ENCODE data around the gene TRIM38.
"Not testable (repeated sequence)": the region's sequence is repeated elsewhere in the genome, so short reads cannot be mapped to it uniquely, and the experiment has no call there.

Gene TRIM38

DNA sequence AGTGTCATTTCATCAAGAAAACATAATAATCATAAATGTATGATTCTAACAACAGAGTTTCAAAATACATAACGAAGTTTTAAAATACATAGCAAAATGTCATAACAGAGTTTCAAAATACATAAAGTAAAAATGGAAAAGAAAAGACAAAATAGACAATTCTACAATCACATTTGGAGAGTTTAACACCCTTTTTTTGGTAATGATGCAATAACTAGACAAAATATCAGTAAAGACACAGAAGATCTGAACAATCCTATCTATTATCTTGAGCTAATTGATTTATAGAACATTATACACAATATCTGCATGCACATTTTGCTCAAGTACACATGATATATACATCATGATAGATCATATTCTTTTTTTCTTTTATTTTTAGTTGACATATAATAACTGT, 18.7 kb upstream of the TRIM38 start:
- no peak for DNase-seq

DNA sequence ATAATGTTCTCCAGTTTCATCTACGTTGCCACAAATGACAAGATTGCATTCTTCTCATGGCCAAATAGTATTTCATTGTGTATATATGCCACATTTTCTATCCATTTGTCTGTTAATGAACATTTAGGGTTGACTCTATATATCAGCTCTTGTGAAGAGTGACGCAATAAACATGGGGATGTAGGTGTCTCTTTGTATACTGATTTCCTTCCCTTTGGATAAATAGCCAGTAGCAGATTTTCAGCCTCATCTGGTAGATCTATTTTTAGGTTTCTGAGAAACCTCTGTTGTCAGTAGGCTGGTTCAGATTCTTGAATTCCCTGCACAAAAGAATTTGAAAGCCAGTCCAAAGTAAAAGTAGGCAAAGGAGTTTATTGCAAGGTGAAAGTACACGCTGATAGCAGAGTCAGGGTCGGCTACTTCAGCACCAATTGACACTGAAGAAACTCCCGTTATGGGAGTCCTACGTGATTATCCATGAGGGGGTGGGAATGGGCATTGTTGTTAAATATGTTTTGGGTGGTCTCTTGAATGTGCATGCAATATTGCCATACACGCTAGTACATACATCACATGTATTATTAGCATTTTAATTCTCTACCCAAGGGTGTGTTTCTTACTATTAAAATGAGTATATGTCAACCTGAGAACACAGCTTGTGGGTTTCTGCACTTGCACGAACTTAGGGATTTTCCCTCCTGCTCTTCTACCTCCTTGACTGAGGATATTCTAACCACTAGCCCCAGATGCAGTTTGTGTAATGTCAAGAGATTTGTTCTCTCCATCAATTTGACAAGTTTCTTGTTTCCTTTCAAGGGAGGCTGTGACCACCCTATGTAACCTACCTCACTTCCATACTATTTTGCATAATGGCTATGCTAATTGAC, 17.7 kb upstream of the TRIM38 start:
- no peak for DNase-seq

DNA sequence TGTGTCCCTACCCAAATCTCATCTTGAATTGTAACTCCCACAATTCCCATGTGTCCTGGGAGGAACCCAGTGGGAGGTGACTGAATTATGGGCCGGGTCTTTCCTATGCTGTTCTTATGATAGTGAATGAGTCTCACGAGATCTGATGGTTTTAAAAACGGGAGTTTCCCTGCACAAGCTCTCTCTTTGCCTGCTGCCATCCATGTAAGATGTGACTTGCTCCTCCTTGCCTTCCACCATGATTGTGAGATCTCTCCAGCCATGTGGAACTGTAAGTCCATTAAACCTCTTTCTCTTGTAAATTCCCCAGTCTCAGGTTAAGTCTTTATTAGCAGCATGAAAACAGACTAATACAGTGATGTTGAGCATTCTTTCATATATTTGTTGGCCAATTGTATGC, 16.9 kb upstream of the TRIM38 start:
- not testable (repeated sequence) for DNase-seq

DNA sequence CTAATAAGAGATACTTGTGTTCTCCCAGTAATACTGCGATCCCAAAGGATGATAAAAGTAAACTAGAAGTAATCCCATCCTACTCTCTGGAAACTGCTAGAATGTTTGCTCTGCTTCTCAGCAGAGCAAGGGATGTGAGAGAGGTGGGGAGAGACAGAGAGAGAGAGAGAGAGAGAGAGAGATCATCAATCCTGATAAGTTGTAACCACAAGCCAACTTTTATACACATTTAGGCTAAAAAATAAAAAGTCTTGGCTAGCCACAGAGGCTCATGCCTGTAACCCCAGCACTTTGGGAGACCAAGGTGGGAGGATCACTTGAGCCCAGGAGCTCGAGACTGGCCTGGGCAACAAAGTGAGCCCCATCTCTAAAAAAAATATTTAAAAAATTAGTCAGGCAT, 16.0 kb upstream of the TRIM38 start:
- DNase-seq = no peak

DNA sequence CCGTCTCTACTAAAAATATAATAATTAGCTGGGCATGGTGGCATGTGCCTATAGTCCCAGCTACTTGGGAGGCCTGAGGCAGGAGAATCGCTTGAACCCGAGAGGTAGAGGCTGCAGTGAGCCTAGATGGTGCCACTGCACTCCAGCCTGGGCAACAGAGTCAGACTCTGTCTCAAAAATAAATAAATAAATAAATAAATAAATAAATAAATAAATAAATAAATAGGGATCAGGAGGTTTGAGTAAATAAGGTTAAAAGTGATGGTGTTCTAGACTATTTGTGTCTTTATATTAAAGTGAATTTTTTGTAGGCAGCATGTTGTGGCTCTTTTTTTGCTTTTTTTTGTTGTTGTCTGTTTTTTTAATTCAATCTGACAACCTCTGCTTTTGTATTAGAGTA, 15.1 kb upstream of the TRIM38 start:
- DNase-seq = not testable (repeated sequence)

DNA sequence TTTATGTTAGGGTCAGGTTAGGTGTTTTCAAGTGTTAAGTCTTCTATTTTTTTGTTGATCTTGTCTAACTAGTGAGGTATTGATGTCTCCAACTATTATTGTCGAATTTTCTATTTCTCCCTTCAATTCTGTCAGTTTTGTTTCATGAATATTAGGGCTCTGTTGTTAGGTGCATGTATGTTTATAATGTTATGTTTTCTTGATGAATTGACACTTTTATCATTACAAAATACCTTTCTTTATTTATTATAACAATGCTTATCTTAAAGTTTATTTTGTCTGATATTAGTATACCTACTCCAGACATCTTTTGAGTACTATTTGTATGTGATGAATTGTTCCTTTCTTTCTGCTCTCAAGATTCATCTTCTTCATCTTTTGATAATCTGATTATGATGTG, 12.9 kb upstream of the TRIM38 start:
- DNase-seq = no peak

DNA sequence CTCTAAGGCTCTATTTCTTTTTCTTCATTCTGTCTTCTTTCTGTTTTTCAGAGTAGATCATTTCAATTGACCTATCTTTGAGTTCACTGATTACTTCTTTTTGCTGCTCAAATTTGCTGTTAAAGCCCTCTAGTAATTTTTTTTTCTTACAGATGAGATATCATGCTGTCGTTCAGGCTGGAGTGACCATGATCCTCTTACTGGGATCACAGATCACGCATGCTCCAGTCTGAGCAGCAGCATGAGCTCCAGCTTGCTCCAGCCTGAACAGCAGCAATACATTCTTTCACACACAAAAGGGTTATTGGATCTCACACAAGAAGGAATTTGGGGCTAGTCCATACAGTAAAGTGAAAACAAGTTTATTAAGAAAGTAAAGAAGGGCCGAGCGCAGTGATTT, 12.3 kb upstream of the TRIM38 start:
- DNase-seq = no peak

DNA sequence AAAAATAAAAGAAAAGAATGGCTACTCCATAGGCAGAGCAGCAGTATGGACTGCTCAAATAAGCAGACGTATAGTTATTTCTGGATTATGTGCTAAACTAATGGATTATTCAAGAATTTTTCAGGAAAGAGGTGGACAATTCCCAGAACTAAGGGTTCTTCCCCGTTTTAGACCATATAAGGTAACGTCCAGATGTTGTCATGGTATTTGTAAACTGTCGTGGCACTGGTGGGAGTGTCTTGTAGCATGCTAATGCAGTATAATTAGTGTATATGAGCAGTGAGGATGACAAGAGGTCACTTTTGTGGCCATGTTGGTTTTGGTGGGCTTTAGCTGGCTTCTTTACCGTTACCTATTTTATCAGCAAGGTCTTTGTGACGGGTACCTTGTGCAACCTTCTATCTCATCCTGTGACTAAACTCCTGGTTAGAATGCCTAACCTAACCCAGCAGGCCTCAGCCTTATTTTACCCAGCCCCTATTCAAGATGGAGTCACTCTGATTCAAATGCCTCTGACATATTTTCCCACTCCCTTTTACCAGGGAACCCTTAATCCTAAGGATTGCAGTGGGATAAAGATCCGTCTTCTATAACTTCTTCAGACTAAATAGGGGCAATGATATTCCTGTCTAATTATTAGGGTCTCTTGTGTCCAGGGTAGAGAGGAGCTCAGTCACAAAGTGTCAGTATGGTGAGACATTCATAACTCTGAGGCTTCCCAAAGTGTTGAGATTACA, 11.1 kb upstream of the TRIM38 start:
- no peak for DNase-seq

DNA sequence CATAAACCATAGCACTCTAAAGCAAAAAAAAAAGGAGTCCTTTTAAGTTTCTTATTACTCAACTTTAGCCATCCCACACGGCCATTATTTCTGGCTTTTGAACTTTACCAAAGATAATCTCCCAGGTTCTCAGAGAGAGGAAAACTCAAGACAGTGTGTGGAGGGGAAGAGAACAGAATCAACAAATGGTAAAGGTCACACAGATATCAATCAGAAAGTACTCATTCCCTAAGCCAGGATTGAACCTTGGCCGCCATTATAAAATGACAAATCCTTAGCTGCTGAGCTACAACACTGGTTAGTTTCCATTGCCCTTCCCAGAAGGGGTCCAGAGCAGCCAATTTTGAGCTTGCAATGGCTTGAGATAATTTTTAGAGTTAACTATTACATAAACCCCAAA, 10.1 kb upstream of the TRIM38 start:
- no peak for DNase-seq

DNA sequence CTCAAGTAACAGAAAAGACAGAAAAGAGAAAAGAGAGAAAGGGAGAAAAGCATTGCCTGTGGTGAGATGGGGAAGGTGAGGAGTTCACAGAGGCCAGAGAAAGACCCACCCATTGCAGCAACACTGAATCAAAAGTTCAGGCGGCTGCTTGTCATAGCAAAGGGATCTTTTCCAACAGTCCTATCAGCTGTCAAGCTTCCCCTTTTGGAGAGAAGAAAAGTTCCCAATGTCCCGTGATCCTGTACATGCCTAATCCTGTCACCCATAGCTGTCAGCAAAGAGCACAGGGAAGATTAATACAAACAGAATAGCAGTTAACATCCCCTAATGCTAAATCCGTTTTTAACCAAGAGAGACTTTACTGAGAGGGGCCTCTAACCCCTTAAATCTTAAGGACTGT, 8.9 kb upstream of the TRIM38 start:
- DNase-seq = no peak

DNA sequence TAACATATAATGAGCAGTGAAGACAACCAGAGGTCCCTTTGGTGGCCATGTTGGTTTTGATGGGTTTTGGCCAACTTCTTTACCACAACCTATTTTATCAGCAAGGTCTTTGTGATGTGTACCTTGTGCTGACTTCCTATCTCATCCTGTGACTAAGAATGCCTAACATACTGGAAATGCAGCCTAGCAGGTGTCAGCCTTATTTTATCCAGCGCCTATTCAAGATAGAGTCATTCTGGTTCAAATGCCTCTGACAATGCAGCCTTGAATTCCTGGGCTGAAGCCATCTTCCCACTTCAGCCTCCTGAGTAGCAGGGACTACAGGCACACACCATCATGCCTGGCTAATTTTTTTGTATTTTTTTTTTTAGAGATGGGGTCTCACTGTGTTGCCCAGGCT, 7.8 kb upstream of the TRIM38 start:
- DNase-seq = no peak

DNA sequence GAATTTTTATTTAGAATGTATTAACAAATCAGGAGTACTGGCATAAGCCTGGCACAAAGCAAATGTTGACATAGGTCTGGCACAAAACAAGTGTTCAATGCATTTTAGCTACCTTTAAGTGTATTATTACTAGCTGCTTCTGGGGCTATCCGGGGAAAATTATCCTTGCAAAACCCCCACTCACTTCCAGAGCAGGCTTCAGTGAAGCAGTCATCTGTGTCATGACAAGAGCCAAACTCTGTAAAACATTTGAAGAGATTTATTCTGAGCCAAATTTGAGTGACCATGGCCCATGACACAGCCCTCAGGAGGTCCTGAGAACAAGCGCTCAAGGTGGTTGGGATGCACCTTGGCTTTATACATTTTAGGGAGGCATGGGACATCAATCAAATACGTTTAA, 6.4 kb upstream of the TRIM38 start:
- DNase-seq = no peak

DNA sequence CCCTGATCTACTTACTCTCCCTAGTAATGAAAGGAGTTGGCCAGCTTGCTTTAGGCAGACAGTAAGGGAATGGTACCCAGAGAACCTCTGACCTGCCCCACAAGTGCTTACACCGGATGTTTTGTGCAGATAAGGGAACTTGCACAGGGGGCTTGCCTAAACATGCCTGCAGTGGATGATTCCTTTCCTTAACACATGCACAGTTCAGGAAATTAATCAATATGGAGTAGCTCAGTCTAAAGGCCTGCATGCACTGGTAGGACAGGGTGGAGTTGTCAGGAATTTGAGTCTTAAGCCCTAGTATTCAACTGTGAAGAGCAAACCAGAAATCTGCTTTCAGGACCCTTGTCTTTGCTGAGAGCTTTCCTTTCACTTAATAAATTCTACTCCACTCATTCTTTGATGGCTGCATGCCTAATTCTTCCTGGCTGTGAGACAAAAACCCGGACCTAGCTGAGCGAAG, 3.9 kb upstream of the TRIM38 start:
- DNase-seq = peak; percentile 49

DNA sequence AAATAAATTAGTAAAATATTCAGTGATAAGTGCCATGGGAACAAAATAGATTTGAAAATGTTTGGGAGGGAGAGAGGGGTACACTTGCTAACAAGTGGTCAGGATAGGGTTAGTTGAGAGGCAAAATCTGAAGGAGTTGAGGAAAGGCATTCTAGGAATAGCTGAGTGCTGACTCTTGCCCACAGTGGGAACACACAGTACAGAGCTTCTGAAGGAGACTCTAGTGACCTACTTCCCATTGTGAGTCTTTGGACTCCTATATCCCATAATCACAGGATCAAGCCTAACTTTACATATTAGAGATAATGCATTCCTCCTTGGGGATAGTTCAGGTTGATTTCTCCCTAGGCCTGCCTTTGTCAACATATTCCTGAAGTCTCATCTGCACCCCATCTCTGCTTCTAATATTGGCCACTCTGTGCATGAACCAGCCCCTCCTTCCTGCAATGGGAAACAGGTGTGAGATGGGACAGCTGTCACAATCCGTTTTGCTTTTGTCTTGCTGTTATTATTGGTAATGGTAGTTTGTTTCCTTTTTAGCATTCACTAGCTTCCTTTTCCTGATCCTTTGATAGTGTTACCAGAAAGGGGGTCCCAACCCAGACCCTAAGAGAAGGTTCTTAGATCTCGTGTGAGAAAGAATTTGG, 2.6 kb upstream of the TRIM38 start:
- DNase-seq = no peak

DNA sequence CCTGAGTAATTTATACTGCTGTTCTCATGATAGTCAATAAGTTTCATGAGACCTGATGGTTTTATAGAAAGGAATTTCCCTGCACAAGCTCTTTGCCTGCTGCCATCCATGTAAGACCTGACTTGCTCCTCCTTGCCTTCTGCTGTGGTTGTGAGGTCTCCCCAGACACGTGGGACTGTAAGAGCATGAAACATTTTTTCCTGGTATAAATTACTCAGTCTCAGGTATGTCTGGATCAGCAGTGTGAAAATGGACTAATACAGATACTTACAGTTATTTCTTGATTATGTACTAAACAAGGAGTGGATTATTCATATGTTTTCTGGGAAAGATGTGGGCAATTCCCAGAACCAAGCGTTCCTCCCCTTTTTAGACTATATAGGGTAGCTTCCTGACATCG, 1.9 kb upstream of the TRIM38 start:
- no peak for DNase-seq

DNA sequence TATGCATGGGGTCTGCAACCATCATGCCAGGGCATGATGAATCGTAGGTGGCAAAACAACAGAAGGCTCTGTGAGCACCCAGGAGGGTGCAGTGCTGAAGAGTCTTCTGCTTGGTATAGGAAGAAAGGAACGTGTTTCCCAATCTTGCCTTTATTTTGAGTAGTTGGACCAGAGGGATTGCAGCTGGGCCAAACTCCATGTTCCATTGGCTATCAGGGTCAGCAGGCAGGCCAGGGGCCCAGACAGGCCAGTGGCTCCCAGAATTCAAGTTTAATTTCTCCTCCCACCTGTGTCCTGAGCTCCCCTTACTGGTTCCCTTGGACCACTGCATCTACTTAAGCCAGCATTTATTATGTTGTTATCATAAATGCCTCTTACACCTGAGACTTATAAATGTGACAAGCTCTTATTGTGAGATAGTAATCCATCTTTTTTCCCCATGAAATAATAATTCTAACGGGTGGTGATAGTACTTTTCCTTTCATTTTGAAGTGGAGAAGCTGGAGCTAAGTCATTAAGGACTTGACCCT, 918 bp upstream of the TRIM38 start:
- no peak for DNase-seq

DNA sequence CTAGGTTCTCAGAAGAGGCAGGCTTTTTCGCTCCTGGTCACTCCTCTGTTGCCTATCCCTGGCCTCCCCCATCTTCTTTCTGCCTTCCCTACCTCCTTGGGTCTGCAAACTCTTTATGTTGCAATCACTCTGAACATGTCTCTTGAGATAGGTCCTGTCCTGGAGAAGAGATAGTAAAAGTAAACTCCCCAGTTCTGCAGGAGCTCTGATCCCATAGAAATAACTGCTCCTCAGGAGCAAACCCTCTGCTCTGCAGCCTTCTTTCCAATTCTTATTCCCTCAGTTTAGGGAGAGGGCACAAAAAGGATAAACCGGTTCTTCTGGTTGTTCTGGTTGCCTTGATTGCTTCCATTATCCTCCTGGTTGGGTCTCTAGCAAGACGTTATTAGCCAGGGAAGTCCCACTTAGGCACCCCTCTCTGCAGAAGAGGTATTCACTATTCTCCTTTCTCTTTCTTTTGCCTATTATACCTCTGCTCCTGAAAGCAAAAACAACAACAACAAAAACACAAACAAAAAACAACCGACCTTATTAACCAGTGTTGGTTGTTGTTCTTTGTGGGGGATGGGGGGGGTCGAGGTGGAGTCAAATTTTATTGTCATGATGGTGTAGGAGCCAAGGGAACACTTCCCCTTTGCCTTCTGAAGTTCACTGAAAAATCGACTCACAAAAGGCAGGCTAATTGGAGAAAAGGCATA, 973 bp downstream of the TRIM38 start:
- DNase-seq = no peak

DNA sequence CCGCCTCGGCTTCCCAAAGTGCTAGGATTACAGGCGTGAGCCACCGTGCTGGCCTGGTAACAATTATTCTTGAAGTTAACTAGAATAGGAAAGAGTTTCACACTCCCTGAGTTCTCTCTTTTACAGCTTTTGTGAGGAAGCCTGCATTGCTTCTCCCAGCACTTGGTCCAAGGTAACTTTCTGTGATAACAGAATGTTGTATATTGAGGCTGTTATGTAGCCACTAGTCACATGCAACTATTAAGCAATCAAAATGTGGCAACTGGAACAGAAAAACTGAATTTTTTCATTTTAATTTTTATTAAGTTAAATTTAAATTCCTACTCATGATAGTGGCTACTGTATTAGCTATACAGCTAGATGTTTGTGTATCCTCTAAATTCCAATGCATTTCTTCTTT, 2.5 kb downstream of the TRIM38 start:
- DNase-seq = no peak

DNA sequence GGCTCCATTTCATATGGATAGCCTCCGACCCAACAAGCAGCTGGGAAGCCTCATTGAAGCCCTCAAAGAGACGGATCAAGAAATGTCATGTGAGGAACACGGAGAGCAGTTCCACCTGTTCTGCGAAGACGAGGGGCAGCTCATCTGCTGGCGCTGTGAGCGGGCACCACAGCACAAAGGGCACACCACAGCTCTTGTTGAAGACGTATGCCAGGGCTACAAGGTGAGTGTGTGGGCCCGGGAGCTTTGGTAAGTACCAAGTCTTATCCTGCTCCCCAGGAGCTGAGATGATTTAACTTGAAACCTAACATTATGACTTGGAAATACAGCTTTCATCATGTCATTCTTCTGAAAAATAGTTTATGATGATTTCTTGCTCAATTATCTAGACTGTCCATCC, 4.1 kb downstream of the TRIM38 start:
- no peak for DNase-seq

DNA sequence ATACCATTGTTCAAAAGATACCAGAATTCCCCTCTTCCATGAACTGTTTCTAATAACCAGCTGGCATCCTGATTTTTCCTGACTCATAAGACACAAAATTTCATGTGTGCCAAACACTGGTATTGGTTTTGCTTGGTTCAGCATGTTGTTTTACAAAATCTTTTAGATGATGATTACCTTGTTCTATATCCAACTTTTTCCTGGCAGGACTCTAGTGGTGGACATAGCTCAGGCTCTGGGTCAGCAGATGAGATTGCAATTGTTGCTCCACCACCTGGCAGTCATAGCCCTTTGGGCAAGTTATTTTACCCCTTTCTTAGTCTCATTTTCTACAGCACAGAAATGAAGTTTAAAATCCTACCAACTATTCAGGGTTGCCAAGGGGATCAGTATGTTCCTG, 6.2 kb downstream of the TRIM38 start:
- DNase-seq = no peak

DNA sequence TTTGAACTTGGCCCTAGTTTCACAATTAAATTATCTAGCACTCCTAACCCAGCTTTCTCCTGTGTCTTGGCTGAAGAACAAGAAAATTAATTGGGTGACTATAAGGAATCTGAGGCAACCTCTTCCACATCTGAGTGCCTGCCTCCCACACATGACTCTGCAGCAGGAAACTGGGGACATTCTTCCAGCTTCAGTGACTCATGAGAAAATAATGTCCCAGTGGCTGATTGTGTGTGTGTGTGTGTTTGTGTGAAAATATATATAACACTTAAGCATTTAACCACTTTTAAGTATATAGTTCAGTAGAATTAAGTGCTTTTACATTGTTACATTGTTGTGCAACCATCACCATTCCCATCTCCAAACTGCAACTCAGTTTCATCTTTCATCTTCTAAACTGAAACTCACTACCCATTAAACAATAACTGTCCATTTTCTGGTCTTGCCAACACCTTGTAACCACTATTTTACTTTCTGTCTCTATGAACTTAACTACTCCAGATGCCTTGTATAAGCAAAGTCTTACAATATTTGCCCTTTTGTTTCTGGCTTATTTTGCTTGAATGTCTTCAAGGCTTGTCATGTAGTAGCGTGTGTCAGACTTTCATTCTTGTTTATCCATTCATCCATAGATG, 8.7 kb downstream of the TRIM38 start:
- DNase-seq = no peak

DNA sequence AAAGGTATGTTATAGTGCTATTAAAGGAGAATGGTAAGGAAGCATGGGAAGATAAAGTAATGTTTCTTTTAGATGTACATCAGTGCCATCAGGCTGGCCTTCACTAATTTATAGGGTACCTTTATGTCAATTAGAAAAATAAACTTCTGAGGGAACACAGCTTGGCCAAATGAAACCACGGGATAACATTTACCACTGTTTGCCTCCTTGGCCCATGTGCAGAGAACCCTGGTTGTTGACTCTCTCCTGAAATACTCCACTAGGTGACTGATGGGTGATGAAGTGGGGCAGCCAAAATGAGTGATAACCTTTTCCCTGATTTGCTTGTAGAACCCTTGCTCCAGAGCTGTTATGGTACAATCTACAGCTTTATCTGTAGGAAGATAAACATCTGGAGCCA, 9.5 kb downstream of the TRIM38 start:
- DNase-seq = no peak

DNA sequence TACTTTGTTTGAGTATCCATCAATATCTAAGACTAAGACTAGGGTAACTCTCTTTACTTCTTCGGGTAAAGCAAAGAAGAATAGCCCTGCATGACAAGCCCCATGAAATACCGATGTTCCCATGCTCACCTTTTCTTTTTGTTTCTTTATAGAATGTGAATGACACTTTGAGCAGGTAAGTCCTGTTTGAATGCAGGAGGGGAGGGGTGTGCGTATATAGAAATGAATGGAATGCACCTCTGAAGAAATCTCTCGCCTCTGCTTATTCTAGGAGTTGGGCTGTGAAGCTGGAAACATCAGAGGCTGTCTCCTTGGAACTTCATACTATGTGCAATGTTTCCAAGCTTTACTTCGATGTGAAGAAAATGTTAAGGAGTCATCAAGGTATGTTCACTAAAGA, 10.3 kb downstream of the TRIM38 start:
- DNase-seq = no peak

Data from GDM1 (cell line).